GM23338 (cell line): ENCODE measurements around the gene LIN7A.
A peak's percentile ranks its signal among the peaks of the same experiment; 100 is the strongest.

ENCODE experiments used
- CREB1 ChIP-seq: fragments of 250-450 bp; sonication (Bioruptor Pico); IDR thresholded peaks from 2 replicates; pipeline ENCODE4 v1.5.0; 2020; ENCODE audit warnings: low read depth, mild to moderate bottlenecking, moderate library complexity
- EZH2phosphoT487 ChIP-seq: fragments of 200-600 bp; sonication (generic); IDR thresholded peaks from one replicate; pipeline ENCODE4 v1.8.1; 2018; ENCODE audit warnings: antibody characterized with exemption; ENCODE audit not compliant: unreplicated experiment
- POLR2AphosphoS5 ChIP-seq: IDR thresholded peaks from 2 replicates; pipeline ENCODE4 v1.6.1; 2016; ENCODE audit warnings: antibody characterized with exemption, low read depth
- TF ChIP-seq, protein P1 (sequence below), 2 experiments: fragments of 200-600 bp in 1 of 2; sonication (generic) in 1 of 2; conservative IDR thresholded peaks; 2 replicates each; pipeline versions ENCODE4 v1.5.1 to v1.6.1; 2016 to 2017; ENCODE audit warnings: antibody characterized with exemption in 2 of 2, low read depth in 2 of 2, mild to moderate bottlenecking in 2 of 2, moderate library complexity in 1 of 2

DNA sequence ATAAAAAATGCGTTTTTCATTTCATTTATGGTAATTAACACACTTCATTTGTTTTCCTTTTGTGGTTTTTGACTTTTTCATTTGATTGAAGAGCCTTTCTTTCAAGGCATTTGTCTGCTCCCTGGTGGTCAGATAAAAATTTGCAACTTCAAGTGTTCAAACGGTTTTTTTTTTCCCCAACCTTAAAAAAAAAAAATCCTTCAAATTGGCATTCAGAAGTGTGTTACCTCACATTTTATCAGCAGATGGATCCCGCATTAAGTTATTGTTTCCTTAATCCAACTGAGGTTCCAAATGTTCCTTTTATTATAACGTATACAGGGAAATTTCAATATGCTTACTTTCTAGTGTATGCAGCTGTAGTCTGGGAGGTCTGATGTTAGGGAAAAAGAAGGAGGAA lies 173.9 kb downstream of the LIN7A start:
- TF ChIP-seq, protein P1, sequence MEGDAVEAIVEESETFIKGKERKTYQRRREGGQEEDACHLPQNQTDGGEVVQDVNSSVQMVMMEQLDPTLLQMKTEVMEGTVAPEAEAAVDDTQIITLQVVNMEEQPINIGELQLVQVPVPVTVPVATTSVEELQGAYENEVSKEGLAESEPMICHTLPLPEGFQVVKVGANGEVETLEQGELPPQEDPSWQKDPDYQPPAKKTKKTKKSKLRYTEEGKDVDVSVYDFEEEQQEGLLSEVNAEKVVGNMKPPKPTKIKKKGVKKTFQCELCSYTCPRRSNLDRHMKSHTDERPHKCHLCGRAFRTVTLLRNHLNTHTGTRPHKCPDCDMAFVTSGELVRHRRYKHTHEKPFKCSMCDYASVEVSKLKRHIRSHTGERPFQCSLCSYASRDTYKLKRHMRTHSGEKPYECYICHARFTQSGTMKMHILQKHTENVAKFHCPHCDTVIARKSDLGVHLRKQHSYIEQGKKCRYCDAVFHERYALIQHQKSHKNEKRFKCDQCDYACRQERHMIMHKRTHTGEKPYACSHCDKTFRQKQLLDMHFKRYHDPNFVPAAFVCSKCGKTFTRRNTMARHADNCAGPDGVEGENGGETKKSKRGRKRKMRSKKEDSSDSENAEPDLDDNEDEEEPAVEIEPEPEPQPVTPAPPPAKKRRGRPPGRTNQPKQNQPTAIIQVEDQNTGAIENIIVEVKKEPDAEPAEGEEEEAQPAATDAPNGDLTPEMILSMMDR (conservative IDR thresholded peaks at IDR 0.05; ENCODE audit: low read depth in 2 of 2): peak; percentile 61 to 90
- TF ChIP-seq CREB1 (CRISPR knock-in tag) (no peak), EZH2phosphoT487 (no peak), POLR2AphosphoS5 (no peak)
